Measurements from ENCODE around the gene GNAI3.

GNAI3 gene

DNA sequence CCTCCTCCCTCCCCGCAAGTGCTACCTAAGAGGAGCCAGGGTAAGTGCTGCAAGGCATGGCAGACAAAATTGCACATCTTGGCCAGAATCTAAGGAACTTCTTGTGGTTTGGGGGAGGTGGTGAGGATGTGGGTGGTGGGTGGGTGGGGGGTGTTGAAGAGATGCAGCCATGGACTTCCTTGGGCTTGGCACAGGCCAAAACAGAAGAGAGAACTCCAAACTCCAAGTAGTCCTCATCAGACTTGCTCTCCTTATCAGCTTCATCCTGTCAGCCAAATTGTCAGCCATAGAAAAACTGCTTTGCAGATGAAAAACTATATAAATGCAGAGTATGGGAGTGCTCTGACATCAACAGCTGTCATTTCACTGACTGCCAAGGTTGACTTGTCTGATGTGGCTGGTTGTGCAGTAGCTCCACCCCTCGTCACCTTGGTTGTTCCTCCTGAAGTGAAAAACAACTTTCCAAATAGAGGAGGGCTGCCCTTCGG is 46.0 kb upstream of the GNAI3 start:
- no peak for DNase-seq (ENCODE audit: extremely low spot score)
- TF ChIP-seq, protein P1, sequence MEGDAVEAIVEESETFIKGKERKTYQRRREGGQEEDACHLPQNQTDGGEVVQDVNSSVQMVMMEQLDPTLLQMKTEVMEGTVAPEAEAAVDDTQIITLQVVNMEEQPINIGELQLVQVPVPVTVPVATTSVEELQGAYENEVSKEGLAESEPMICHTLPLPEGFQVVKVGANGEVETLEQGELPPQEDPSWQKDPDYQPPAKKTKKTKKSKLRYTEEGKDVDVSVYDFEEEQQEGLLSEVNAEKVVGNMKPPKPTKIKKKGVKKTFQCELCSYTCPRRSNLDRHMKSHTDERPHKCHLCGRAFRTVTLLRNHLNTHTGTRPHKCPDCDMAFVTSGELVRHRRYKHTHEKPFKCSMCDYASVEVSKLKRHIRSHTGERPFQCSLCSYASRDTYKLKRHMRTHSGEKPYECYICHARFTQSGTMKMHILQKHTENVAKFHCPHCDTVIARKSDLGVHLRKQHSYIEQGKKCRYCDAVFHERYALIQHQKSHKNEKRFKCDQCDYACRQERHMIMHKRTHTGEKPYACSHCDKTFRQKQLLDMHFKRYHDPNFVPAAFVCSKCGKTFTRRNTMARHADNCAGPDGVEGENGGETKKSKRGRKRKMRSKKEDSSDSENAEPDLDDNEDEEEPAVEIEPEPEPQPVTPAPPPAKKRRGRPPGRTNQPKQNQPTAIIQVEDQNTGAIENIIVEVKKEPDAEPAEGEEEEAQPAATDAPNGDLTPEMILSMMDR (IDR thresholded peaks at IDR 0.05; ENCODE audit: control extremely low read depth, extremely low read depth, low read depth, missing control alignments) = no peak
- ChIA-PET POLR2A (no interaction called here), CTCF (interaction anchor here (16.0 to 43.8 kb wide), 3 partner anchors 7 to 32 kb away, joined by 406 to 1898 read pairs (median 406); partner anchors contain the start of genes AMIGO1, CYB561D1 and GPR61)

DNA sequence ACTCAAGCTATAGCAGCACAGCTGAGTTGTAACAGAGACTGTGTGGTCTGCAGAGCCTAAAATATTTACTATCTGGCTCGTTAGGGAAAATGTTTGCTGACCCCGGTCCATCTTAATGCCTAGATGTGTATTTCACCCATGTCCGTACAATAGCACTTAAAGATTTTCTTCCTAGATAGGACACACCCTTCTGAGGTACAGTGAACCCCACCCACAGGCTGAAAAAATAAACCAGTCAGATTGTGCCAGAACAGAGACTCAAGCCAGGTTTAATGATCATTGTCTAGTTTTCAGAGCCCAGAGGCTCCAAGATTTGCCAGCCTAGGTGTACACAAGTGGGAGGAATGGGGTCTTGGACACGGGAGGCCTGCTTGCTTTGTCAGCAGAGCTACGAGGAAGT is 44.5 kb upstream of the GNAI3 start:
- ChIA-PET POLR2A (no interaction called here), CTCF (interaction anchor here (0.7 to 43.8 kb wide), 5 partner anchors 9 to 481 kb away, joined by 4 to 1898 read pairs (median 19); partner anchors contain the start of genes AHCYL1, CYB561D1 and GPR61)
- DNase-seq (ENCODE audit: extremely low spot score) = no peak
- TF ChIP-seq, protein P1 (IDR thresholded peaks at IDR 0.05; ENCODE audit: control extremely low read depth, extremely low read depth, low read depth, missing control alignments) = no peak

DNA sequence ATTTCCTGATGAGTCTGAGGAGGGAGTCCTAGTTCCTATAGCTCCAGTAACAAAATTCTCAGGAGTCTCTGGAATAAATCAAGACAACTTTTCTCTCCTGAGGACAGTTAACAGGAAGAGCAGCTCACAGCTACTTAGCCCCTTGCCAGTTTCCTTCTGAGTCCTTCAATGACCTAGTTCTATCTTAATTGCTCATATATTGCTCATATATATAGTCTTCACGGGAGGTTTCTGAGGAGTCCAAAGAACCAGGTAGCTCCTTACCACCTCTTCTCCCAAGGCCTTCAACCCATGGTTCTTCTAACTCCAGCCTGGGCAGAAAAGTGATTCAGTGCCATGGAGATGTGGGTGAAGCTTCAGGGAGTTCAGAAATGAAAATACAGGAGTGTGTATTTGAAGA is 43.4 kb upstream of the GNAI3 start:
- TF ChIP-seq, protein P1 (IDR thresholded peaks at IDR 0.05; ENCODE audit: control extremely low read depth, extremely low read depth, low read depth, missing control alignments) = no peak
- CTCF ChIA-PET = interaction anchor here (0.8 to 43.8 kb wide), 5 partner anchors 10 to 136 kb away, joined by 3 to 1898 read pairs (median 19); partner anchors contain the start of genes CYB561D1 and GPR61
- no peak for DNase-seq (ENCODE audit: extremely low spot score)
- POLR2A ChIA-PET = no interaction called here

DNA sequence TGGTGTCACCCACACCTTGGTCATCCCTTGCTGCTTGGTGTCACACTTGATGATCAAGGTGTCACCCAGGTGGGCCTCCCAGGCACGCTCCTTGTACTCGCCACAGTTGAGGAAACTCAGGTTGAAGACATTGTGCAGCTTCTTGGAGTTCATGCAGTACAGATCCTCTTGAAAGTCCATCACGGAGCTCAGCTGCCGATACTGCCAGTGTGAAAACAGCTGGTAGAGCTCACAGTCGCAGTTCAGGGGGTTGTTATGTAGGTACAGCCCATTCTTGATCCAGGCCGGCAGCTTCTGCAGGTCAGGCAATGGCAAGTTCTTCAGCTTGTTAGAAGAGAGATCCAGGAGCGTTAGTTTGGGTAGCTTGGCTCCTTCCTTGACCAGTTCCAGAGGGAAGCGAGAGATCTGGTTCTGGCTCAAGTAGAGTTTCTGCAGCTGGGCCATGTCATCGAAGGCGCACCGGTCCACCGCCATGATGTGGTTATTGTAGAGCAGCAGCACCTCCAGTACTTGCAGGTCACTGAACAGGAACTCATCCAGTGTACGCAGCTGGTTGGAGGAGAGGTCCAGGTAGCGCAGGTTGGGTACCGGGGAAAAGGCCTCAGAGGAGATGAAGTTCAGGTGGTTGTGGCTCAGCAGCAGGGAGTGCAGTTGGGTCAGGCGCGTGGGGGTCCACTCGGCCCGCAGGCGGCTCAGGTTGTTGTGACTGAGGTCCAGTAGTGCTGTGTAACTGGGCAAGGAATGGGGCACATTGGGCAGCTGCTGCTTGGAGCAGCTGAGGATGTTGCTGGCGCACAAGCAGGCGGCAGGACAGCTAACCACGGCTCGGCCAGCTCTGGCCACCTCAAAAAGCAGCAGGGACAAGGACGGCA is 40.2 kb upstream of the GNAI3 start:
- POLR2A ChIA-PET = interaction anchor here (0.5 kb wide), 1 partner anchor 17 kb away, joined by 4 read pairs; no protein-coding TSS in a partner anchor
- CTCF ChIA-PET = interaction anchor here (1.6 to 43.8 kb wide), 4 partner anchors 8 to 132 kb away, joined by 7 to 1898 read pairs (median 207); partner anchors contain the start of genes CYB561D1 and GPR61
- TF ChIP-seq, protein P1 (IDR thresholded peaks at IDR 0.05; ENCODE audit: control extremely low read depth, extremely low read depth, low read depth, missing control alignments) = no peak
- no peak for DNase-seq (ENCODE audit: extremely low spot score)

DNA sequence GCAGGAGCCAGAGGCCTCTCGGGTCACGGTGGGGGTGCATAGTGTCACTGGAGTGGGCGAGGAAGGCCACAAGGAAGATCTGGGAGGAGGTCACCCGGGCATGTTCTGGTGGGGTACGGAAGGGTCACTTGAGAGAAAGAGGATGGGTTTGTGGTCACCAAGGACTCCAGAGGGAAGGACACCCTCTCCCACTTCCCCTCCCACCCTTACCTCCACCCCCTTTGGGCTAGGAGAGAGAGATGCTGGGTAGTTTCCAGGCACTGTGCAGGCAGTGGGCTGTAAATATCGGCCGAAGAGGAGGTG is 39.6 kb upstream of the GNAI3 start:
- TF ChIP-seq, protein P1 (IDR thresholded peaks at IDR 0.05; ENCODE audit: control extremely low read depth, extremely low read depth, low read depth, missing control alignments) = no peak
- POLR2A ChIA-PET = interaction anchor here (0.5 to 1.0 kb wide), 2 partner anchors 16 to 23 kb away, joined by 3 to 4 read pairs; no protein-coding TSS in a partner anchor
- CTCF ChIA-PET = interaction anchor here (1.1 to 43.8 kb wide), 4 partner anchors 13 to 265 kb away, joined by 4 to 1898 read pairs (median 206); partner anchors contain the start of genes CYB561D1 and GPR61
- DNase-seq (ENCODE audit: extremely low spot score) = no peak
